HG03097 (cell line): ENCODE data around the gene ECHDC1.
A peak's percentile ranks its signal among the peaks of the same experiment; 100 is the strongest.

Source experiments
- ATAC-seq: cut with Tn5 transposase; IDR thresholded peaks from one replicate; pipeline ENCODE4 v1.9.1; 2021; ENCODE audit not compliant: unreplicated experiment, low FRiP score

ECHDC1 gene

GRCh38 chr6:127290391-127291265 is 52.8 kb downstream of the ECHDC1 start:
- ATAC-seq = peak; percentile 39

- no peak for ATAC-seq
Measured at GRCh38 chr6:127289934-127290333, 53.5 kb downstream of the ECHDC1 start.

GRCh38 chr6:127288705-127289104 is 54.7 kb downstream of the ECHDC1 start:
- ATAC-seq = no peak

GRCh38 chr6:127282184-127282583 is 61.2 kb downstream of the ECHDC1 start:
- ATAC-seq = no peak

GRCh38 chr6:127279815-127280214 is 63.6 kb downstream of the ECHDC1 start:
- ATAC-seq = no peak

- no peak for ATAC-seq
Measured at GRCh38 chr6:127277878-127278843, 65.2 kb downstream of the ECHDC1 start.

- no peak for ATAC-seq
Measured at GRCh38 chr6:127276331-127276730, 67.1 kb downstream of the ECHDC1 start.

- ATAC-seq = no peak
Measured at GRCh38 chr6:127273499-127273898, 69.9 kb downstream of the ECHDC1 start.

GRCh38 chr6:127272576-127272975 is 70.8 kb downstream of the ECHDC1 start:
- ATAC-seq = no peak

GRCh38 chr6:127267646-127268625 is 75.5 kb downstream of the ECHDC1 start:
- ATAC-seq = peak; percentile 4

GRCh38 chr6:127266892-127267645 is 76.3 kb downstream of the ECHDC1 start:
- peak; percentile 65 for ATAC-seq

- peak; percentile 90 for ATAC-seq
Measured at GRCh38 chr6:127266178-127266891, 77.1 kb downstream of the ECHDC1 start, which contains the start of gene RNF146. Gene RNF146, plus strand, starts transcription at chr6:127266864. Its CDS starts 13,475 bp downstream, at chr6:127280339.

- ATAC-seq = no peak
Measured at GRCh38 chr6:127263481-127263880, 79.9 kb downstream of the ECHDC1 start.

- no peak for ATAC-seq
Measured at GRCh38 chr6:127262896-127263295, 80.5 kb downstream of the ECHDC1 start.

- ATAC-seq = no peak
Measured at GRCh38 chr6:127255286-127255685, 88.1 kb downstream of the ECHDC1 start.

GRCh38 chr6:127249621-127250020 is 93.8 kb downstream of the ECHDC1 start:
- no peak for ATAC-seq

GRCh38 chr6:127247114-127248096 is 96.0 kb downstream of the ECHDC1 start:
- no peak for ATAC-seq
